ENCODE results near the gene DYRK1B.

- TF ChIP-seq GATA3 (IDR thresholded peaks at IDR 0.05; ENCODE audit: low read depth, low read length), result no peak
- TF ChIP-seq GATA2 (IDR thresholded peaks at IDR 0.05; ENCODE audit: low read depth, low read length), result no peak
Observed at GRCh38 chr19:39802958-39803357, 31.0 kb downstream of the DYRK1B start.

All from SH-SY5Y (cell line).